ENCODE results near the gene CKB.

DNA sequence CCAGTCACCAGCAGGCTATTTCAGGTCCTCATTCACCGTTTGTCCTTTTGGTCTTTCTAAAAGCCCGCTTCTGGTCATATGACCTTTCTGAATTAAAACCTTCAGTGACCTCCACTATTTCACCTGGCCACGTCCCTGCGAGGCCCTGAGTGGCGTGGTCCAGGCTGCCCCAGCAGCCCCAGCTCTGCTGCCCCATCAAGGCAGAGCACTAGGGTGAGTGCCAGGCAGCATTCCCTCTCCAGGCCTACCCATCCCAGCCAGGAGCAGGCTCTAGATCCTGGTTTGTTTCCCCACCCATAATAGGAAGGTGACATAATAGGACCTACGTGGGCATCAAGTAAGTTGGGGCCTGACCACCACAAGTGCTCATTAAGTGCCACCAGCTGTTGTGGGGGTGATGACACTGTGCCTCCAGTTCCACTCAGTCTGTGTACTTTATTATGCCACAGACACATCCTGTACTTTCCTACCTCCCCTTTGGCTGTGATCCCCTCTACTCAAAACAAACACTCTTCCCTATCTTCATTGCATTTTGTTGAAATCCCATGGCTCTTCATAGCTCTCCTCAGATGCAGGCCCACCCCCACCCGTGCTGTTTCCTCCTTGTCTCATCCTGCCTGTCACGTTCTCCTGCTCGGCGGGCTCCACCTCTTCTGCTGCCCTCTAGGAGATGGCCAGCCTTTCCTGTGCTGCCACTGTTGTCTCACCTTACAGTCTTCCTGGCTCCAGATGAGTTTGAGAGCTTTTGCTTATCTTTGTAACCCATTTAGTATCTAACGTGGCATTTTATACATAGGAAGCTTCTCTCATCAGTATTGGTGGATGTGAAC is 21.4 kb downstream of the CKB start:
- TF ChIP-seq CTCF (conservative IDR thresholded peaks at IDR 0.05 in 1 of 2, IDR thresholded peaks at IDR 0.05 in 1 of 2; ENCODE audit: low read depth in 1 of 2, low read length in 2 of 2) (no peak), EZH2 (IDR thresholded peaks at IDR 0.05; ENCODE audit: low read length, missing control alignments) (no peak)

All from fibroblast of lung (primary cell).